Activated CD4-positive, alpha-beta T cell treated with anti-CD3 and anti-CD28 coated beads for 24 hours (primary cell): Measurements from ENCODE around the gene UBN1.
"Not testable (repeated sequence)": the region's sequence is repeated elsewhere in the genome, so short reads cannot be mapped to it uniquely, and the experiment has no call there.

Source experiments
- DNase-seq, 2 donors: peaks; one replicate each; pipeline ENCODE4 v3.0.0-alpha.2; 2020; ENCODE audit warnings: low read depth in 2 of 2

UBN1 gene

DNA sequence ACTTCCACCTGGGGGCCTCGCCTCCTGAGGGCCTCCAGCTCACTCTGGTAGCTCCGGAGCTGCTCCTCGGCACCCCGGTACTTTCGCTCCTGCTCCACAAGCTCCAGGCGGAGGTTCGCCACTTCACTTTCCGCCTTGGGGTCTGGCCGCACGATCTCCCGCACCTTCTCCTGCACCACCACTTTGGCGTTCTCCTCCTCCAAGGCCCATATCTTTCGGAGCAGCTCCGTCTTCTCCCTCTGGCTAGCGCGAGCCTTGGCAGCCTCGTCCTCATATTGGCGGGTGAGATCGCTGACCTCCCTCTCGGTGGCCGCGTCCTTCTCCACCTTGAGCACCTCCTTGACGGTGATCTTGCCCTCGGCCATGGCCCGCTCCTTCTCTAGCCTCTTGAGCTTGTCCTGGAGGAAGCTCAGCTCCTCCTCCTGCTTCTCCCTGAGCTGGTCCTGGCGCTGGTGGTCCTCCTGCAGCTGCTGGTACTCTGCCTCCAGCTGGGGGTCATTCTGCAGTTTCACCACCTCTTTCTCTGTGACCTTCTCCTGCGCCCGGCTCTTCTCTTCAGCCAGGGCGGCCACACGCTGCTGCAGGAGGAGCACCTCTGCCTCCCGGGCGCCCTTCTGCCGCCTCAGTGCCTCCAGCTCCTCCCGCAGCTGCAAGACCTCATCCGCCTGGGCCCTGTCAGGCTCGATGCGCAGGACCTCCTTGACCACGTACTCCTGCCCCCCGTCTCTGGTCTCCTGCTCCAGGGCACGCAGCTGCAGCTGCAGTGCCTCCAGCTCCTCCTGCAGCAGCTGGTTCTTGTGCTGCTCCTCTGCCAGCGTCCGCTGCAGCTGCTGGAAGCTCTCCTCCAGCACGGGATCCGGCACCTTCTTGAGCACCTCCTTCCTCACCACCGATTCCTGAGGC, 37.9 kb downstream of the UBN1 start:
- no peak for DNase-seq

DNA sequence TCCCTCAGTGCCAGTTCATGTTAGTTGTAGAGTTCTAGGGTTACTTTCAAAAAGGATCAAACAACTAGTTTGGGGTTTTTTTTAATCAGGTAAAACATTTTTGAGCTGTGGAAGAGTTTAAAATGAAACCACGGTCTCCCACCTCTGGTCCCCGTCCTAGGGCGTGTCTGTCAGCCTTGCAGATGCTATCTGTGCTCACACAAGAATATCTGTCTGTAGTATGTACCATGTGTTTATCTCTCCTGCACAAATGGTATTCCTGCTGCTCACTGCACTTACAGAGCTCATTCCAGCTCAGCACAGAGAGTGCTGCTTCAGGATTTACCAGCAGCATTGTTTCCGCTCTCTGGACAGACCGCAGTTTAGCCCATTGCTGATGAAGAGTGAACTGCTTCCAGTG, 38.9 kb downstream of the UBN1 start:
- no peak for DNase-seq

DNA sequence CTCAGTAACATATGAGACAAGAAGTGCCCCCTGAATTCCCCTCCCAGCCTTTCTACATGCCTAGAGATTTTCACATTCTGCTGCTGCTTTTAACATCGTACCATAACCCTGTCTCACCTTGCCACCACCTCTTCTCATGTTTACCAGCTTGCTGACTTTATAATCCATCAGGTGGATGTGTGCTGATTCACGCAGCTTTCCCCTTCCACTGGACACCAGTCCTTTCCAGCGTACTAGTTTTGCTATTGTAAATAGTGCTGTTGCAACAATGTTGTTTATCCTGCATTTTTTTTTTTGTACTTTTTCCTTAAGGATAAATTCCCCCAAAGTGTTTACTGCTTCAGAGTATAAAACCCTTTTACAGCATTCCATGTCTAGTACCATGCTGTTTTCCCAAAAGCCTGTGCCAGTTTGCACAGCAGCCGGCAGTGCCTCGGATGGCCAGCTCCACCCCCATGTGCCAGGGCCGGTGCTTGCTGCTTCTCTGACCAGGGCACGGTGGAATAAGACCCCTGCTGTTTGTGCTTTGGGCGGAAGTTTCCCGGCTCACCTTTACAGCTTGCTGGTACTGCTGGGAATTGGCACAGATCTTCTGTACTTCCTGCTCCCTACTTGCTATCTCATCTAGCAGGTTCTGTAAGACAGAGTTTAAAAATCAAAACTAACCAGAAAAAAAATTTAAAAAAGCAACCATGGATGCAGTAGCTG, 41.3 kb downstream of the UBN1 start:
- DNase-seq, result no peak

DNA sequence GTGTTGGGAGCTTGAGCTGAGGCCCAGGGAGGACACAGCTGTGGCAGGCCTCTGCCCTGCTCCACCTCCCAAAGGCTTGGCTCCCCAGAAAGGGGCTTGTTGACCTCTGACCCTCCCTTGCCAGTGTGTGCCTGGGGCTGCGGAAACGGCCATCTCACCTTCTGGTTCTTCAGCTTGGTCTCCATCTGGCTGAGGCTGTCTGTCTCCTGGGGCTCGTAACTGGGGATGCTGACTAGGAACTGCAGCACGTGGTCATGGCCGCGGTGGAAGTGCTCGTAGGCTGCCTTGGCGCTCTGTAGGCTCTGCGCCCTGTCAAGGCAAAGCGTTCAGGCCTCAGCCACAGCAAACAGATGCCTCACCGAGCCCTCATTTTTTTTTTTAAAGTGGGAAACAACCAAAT, 42.7 kb downstream of the UBN1 start:
- no peak for DNase-seq

DNA sequence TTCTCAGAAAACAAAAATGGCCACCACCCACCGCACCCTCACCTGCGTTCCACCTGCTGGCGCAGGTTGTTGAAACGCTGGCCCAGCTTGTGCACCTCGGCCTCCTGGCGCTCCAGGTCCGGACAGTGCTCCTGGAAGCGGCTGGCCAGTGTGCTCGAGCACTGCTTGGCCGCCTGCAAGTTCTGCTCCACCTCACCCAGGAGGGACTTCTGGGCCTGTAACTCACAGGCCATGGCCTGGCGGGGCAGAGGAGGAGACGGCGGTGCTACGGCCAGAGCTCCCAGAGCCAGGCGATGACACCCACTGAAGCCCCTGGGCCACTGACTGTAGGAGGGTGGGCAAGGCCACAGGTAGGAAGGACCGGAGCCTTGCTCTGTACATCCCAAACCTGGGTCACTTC, 43.4 kb downstream of the UBN1 start:
- no peak for DNase-seq

DNA sequence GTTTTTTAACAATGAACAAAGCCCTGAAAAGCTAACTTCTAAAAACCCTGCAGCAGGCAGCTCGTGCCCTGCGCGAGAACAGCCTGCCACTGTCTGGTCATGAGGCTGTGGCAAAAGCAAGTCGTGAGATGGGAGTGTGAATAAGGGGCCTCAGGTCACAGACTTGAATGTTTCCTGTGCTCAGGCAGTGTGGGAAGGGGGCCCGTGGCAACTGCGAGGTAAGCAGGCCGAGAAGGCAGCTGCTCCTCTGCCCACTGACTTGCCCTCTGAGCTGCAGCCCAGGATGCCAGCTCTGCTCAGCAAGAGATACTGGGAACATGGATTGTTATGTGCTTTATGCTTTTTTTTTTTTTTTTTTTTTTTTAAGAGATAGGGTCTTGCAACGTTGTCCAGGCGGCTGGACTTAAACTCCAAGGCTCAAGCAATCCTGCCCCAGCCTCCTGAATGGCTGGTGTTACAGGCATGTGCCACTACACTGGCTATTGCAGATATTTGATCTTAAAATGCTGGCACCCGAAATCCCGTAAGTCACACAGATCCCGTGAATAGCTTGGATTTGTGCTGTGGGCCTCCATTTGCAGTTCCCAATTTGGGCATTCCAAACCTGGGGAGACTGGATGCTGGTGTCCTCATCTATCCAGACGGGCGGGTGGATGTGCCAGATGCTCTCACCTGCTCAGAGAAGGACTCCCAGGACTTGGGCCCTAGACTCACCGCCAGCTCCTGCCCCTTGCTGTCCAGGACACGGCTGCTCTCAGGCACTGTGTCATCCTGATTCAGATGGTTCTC, 44.0 kb downstream of the UBN1 start:
- DNase-seq, result no peak

DNA sequence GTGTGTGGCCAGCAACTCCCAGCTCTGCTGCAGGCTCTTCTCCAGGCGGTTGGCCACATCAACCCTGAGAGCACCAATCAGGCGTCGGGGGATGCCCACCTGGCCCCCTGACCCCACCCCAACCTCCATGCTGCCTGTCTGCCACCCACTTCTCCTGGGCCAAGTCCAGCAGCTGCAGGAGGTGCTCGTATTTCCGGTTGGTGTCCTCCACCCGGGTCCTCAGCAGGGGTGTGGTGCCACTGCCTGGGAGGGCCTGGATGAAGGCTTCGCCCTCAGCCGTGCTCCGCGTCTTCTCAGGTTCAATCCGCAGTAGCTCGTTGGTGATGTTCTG, 44.6 kb downstream of the UBN1 start:
- no peak for DNase-seq

DNA sequence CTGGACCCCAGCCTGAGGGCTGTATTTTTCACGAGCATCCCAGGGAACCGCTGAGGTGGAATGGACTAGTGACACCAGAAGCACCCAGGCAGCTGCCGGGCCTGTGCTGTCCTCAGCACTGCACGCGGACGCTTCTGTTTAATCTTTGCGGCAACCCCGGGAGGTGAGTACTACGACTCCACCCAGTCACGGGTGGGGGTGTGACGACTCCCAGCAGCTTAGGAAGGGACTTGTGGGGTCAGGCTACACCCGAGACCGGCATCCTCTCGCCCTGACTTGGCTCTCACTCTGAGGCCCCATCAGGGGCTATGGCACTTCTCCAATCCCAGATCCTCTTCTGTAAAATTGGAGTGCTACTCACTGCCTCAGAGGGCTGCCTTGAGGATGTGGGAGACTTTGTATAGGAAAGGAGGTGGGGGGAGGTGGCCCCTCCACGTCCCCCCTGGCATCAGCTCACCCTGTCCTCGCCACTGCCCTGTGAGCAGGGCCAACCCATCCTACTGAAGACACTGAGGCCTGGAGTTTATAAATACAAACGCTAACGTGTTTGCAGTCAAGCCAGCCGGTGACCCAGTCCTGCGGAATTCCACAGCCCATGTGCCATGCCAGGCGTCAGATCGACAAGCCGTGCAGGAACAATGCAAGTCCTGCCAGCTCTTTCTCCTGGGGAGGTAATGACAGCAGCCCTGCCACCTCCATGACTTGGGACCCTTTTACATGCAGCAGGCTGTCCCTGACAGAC, 45.3 kb downstream of the UBN1 start:
- no peak for DNase-seq

DNA sequence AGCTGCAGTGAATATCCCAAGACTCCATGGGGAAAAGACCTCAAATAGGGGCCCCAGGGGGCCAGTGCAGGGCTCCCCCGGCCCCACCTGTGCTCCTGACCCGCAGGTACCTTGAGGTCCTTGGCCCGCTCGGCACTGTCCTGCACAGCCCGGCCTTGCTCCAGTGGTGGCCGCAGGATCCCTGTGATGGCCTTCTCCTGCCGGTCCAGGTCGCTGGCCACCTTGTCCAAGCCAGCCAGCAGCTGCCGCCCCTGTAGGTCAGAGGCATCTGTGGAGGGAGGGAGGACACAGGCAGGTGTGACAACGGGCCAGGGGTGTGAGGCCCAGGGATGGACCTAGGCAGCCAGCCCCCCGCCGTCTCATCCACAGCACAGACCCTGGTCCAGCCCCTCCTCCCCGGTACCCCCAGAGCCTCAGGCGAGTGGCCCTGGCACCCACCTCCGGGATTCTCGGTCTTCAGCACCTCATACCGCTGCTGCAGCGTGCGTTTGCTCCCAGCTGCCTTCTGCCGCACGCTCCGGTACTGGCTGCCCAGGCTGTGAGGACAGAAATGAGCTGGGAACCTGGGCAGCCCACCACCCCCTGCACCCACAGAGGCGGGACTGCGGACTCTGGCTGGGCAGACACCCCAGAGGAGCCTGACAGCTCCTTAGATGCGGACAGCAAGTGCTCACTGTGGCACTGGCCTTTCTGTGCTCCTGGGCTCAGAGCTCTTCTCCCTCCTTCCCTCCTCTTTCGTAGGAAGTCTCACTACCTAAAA, 46.0 kb downstream of the UBN1 start:
- DNase-seq, result no peak

DNA sequence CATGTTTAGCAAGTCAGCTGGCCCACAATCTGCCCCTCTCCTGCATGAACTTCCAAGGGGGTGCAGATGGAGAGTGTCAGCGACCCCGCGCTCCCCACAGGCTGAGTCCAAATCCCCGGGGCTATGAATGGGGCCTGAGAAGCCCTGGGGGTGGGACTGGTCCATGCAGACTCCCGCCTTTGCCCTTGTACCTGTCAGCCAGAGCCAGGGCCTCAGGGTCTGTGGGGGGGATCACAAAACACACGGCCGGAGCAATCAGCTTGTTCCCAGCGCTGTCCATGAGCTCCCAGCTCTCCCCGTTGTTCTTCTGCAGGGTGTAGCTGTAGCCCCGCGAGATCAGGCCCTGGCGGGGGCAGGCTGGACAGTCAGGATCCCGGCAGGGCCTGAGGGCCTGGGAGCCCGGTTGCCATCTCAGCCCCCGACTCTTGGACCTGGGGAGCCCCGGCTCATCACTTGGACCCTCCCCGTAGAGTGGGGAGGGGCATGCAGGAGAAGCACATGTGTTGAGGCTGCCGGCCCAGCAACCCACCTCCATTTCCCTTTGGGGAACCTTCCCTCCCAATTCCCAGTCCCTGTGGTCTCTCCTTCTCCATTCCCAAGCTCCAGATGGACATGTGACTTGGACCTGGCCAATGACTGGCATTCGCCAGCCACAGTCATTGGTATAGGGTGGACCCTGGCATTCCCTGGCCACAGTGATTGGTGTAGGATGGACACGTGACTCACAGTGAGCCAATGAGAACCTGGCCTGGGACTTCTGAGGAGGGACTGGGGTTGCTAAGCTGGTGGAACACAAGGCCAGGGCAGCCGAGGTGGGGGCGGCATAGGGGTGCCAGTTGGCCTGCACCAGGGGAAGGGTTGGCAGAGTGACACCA, 47.2 kb downstream of the UBN1 start:
- DNase-seq, result no peak

DNA sequence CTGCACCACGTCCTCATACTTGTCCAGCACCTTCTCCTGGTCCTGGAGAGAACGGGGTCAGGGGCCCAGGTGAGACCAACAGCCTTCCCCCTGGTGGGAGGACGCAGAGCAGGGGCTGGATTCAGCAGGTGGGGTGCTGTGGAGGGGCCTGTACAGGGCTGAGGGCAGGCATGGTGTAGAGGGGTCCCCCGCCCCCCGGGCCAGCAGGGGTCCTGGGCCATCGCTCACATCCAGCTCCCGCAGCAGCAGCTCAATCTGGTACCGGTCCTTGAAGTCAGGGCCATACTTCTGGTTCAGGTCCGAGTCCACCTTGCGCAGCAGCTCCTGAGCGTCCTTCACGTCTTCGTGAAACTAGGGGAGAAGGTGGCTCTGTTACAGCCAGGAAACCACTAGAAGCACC, 48.1 kb downstream of the UBN1 start:
- DNase-seq, result no peak

DNA sequence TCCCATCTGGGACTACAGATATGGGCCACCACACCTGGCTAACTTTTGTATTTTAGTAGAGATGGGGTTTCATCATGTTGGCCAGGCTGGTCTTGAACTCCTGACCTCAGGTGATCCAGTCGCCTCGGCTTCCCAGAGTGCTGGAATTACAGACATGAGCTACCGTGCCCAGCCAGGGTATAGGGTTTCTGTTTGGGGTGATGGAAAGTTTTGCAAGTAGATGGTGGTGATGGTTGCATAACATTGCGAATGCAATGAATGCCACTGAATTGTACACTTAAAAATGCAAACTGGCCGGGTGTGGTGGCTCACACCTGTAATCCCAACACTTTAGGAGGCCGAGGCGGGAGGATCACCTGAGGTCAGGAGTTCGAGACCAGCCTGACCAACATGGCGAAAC, 49.5 kb downstream of the UBN1 start:
- not testable (repeated sequence) for DNase-seq

DNA sequence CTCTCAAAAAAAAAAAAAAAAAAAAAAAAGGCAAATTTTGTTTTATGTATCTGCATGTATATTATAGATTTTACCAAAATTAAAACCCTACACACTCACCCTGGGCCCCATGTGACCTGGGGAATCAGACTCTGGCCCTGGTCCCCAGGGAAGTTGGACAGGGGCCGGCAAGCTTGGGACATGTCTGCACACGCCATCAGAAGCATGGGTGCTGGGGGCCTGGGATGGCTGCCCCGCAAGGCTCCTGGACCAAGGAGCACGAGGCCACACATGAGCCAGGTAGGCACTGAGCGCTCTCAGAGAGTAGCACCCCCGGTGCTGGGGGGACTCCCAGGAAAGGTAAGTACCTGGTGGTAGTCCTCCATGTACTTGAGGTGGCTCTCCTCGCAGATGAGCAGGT, 50.0 kb downstream of the UBN1 start:
- DNase-seq, result no peak

DNA sequence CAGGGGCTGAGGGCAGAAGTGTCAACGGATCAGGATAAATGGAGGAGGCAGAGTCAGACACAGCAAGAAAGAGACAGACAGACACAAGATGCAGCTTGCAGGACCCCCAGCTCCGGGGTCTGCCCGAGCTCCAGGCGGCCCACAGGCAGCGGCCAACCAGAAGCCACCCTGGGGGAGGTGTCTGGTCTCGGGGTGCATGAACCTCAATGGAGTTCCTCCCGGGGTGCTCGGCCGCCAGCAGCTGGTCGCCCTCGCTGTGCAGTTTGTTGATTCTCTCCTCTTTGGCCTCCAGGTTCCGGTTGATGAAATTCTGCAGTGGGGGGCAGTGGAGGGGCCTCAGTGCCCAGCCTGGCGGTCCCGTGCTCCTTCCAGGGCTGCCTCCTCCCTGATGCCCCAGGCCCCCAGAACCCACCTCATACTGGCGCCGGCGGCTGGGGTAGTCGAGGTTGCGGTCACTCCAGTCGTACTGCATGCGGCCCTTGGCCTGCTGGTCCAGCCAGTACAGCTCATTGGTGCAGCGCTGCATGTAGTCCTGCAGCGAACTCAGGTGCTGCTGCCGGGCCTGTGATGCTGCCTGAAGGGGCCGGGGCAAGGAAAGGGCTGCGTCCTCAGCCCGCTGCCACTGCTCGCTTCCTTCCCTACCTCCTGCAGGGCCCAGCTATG, 51.7 kb downstream of the UBN1 start:
- no peak for DNase-seq

DNA sequence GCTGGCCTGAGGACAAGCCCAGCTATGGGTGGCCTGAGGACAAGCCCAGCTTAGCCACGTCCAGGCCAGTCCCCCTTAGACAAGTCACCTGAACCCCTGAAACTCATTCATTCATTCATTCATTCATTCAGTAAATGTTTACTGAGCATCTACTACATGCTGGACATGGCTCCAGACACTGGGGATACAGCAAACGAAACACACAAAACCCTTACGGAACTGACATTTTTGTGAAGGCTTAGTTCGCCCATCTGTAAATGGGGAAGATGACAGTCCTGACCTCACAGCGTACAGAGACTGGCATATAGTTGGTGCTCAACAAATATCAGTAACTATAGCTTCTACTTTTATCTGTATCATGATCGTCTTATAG, 52.2 kb downstream of the UBN1 start:
- DNase-seq, result no peak

DNA sequence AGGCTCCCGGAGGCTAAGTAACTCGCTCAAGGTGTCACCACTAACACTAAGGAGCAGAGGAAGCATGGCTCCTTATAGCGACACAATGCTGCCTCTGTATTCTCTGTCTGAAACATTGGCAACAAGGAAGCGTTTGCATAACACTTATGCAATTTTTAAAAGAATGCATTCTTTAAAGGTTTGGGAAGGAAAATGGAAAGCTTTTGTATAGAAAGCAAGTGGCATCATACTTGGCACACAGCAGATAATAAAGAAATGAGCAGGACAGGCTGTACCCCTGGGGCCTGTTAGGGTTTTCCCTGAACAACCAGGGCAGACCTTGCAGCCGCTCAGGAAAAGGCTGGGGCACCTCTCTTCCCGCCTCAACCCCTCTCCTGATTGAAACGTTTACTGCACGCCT, 52.8 kb downstream of the UBN1 start:
- DNase-seq, result no peak

DNA sequence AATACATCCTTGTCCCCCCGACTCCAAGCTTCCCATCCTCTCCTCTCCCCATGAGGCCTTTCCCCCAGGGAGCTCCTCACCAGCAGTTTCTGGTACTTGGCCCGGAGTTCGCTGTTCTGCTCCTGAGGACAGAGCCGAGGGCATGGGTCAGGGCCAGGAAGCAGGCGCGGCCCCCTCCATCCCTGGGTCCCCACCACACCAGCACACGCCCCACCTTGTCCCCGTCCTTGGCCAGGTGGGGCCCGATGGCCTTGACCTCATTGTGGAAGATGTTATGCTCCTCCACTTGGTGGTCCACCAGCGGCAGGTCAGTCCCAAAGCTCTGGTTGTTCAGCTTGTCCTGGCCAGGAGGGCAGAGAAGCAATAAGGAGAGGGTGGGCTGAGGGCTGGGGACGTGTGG, 53.5 kb downstream of the UBN1 start:
- no peak for DNase-seq

DNA sequence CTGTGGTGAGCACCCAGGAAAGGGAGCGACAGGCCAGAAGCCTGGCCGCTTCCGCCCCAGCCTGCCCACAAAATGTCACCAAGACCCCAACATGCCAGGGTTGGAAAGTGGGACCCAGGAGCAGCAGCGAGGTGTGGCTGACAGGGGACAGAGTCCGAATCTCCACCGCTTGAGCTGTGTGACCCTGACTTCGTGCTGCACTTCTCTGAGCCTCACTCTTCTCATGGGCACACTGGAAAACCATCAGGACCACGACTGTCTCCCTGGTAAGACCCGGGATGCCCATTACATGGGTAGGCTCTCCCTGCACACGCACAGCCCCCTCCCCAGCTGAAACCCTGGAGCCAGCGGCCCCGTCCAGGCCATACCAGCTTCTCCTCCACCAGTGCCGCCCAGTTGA, 54.8 kb downstream of the UBN1 start:
- DNase-seq, result no peak

DNA sequence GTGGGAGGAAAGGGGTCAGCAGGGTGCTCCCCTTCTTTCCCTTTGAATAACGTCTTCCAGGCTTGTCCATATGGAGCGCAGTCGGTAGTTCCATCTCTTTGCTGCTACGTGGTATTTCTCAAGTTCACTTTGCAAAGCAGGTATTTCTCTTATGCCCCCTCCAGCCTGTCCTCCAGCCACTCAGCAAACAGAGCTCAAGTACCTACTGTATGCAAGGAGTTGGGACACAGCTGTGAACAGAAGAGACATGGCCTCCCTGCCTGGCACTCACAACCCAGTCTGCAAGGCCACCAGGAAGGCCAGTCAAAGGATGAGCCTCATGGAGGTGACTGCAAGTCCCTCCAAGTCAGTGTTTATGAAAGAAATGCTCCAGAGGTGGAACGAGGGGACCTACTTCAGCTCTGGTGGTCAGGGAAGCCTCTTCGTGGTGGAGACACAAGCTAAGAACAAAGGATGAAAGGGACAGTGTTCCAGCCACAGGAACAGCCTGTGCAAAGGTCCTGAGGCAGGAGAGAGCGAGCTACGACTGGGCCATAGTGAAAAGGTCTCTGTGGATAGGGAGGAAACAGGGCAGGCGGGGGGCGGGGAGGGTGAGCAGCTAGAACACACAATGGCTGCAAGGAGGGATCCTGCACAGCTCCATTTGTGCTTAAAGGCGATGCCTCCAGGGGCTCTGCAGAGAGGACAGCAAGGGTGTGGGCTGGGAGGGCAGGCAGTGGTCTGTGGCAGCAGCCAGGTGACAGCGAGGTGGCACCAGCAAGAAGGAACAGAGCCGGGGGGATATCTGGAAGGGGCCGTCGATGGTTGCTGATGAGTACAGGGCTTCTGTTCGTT, 57.0 kb downstream of the UBN1 start:
- no peak for DNase-seq
